Glomerular visceral epithelial cell (primary cell): ENCODE results near the gene CHST14.

Experiments used
- DNase-seq: peaks from one replicate; pipeline ENCODE4 v3.0.0-alpha.2; 2016; ENCODE audit errors: extremely low spot score

Gene CHST14

GRCh38 chr15:40470423-40471104 lies at the start of gene CHST14:
Gene CHST14, plus strand, starts transcription at chr15:40470984. Its CDS starts 230 bp downstream, at chr15:40471214.
- peak; percentile 49 for DNase-seq

GRCh38 chr15:40421246-40422157 lies 49.3 kb upstream of the CHST14 start:
- peak; percentile 67 for DNase-seq

GRCh38 chr15:40424483-40425115 lies 46.2 kb upstream of the CHST14 start:
- DNase-seq = no peak

- no peak for DNase-seq
Observed at GRCh38 chr15:40425681-40426080, 45.1 kb upstream of the CHST14 start.

GRCh38 chr15:40427188-40427587 lies 43.6 kb upstream of the CHST14 start:
- DNase-seq = no peak

GRCh38 chr15:40428185-40428584 lies 42.6 kb upstream of the CHST14 start:
- no peak for DNase-seq

GRCh38 chr15:40429068-40429710 lies 41.6 kb upstream of the CHST14 start:
- DNase-seq = no peak

GRCh38 chr15:40430271-40430805 lies 40.4 kb upstream of the CHST14 start:
- DNase-seq = peak; percentile 39

- DNase-seq = no peak
Observed at GRCh38 chr15:40435023-40435709, 35.6 kb upstream of the CHST14 start.

GRCh38 chr15:40435710-40436089 lies 35.1 kb upstream of the CHST14 start:
- no peak for DNase-seq

- no peak for DNase-seq
Observed at GRCh38 chr15:40436116-40436891, 34.5 kb upstream of the CHST14 start.

GRCh38 chr15:40436892-40437751 lies 33.7 kb upstream of the CHST14 start:
- no peak for DNase-seq

GRCh38 chr15:40437752-40438687 lies 32.8 kb upstream of the CHST14 start:
- no peak for DNase-seq

GRCh38 chr15:40438712-40439111 lies 32.1 kb upstream of the CHST14 start:
- DNase-seq = no peak

GRCh38 chr15:40439461-40439959 lies 31.3 kb upstream of the CHST14 start:
- DNase-seq = no peak

- peak; percentile 43 for DNase-seq
Observed at GRCh38 chr15:40439960-40440742, 30.6 kb upstream of the CHST14 start.
